Astrocyte (in vitro differentiated cells and primary cell): ENCODE data around the gene OTOGL.

Experiments used
- CTCF ChIP-seq: IDR thresholded peaks from 2 replicates; pipeline ENCODE4 v1.5.1; 2011; ENCODE audit warnings: low read depth, mild to moderate bottlenecking, inconsistent platforms, low read length, moderate library complexity; ENCODE audit not compliant: insufficient read depth
- EZH2 ChIP-seq: IDR thresholded peaks from 2 replicates; pipeline ENCODE4 v1.6.1; 2012; ENCODE audit warnings: mild to moderate bottlenecking, low read length, inconsistent platforms; ENCODE audit not compliant: insufficient read depth

GRCh38 chr12:80219345-80219744 lies 120.0 kb downstream of the OTOGL start:
- TF ChIP-seq CTCF (no peak), EZH2 (no peak)
